ENCODE results near the gene SULF2. TPM values are rescaled to one million over a fixed set of nuclear protein-coding genes. Genes with fewer than 3 reads are reported as not detected.
"Not testable (repeated sequence)": the region's sequence is repeated elsewhere in the genome, so short reads cannot be mapped to it uniquely, and the experiment has no call there.

The SULF2 gene
- total and polyA plus RNA-seq, 3 donors from 2014 or later = 61.5 to 117 (median 95.6) TPM

DNA sequence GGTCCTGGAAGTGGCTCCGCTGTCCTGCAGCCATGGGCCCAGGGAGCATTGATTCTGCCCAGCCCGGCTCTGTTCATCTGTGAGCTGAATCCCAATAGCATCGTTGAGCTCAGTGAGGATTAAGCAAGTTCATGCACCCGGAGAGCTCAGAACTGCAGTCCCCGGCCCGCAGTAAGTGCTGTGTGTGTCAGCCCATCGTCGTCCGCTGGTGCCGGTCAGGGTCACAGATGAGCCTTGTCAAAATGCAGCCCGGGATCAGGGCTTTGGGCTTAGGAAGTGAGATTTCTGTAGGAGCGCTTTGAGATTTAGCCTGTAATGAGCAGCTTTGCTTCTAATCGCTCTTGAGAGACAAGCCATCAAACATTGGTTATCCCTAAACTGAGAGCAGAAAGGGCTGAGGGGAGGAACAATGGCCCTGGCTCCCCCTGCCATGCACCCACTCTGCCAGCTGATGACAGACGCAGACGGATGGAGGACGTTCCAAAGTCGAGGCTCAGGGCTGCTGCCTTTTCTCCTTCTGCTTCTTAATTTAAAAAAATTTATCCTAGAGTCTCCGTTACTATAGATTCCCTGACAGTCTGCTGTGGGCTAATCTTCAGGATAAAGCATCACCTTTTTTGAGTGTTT, 25.6 kb upstream of the SULF2 start:
- 79 to 87% methylated on average over 18 of the region's 18 CpGs for WGBS, 2 donors
- intact Hi-C loops (cut with DNase I; ENCODE audit: low total_unique reads) = no loop called here

DNA sequence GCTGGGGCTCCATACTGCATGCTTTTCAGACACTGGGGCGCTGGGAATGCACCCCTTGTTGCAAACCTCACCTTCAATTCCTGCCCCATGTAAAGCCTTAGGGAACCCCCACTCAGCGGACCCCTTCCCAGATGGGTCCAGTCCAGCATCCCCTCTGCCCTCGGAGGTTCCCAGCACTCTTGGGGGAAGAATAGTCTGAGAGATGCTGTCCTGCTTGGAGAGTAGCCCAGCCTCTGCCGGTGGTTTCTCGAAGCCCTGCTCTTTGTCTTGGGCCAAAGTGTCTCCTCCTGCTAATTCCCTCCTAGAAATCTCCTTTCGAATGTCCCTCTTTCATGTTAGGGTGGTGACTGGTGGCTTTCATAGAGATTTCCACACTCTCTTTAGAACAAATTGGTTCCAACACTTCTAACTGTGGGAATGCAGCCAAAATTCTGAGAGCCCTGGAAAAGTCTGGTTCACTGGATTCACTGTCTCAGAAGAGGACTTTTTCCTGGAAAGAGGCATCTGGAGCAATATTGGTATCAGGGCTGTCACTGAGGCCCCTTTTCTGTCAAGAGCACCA, 24.9 kb upstream of the SULF2 start:
- no peak for DNase-seq
- intact Hi-C loops (cut with DNase I; ENCODE audit: low total_unique reads) = no loop called here
- 65 to 72% methylated on average over 6 of the region's 6 CpGs for WGBS, 2 donors
- H3K27me3 ChIP-seq = no peaks in the 10 kb centered on the region
- no peak overlapping the region for H3K4me3 ChIP-seq
- TF ChIP-seq, protein P1, sequence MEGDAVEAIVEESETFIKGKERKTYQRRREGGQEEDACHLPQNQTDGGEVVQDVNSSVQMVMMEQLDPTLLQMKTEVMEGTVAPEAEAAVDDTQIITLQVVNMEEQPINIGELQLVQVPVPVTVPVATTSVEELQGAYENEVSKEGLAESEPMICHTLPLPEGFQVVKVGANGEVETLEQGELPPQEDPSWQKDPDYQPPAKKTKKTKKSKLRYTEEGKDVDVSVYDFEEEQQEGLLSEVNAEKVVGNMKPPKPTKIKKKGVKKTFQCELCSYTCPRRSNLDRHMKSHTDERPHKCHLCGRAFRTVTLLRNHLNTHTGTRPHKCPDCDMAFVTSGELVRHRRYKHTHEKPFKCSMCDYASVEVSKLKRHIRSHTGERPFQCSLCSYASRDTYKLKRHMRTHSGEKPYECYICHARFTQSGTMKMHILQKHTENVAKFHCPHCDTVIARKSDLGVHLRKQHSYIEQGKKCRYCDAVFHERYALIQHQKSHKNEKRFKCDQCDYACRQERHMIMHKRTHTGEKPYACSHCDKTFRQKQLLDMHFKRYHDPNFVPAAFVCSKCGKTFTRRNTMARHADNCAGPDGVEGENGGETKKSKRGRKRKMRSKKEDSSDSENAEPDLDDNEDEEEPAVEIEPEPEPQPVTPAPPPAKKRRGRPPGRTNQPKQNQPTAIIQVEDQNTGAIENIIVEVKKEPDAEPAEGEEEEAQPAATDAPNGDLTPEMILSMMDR (IDR thresholded peaks at IDR 0.05) = no peak
- TF ChIP-seq POLR2A (IDR thresholded peaks at IDR 0.05) = no peak
- no peaks in the 10 kb centered on the region for H3K4me1 ChIP-seq
- no peak overlapping the region for H3K27ac ChIP-seq
- H3K9me3 ChIP-seq = no peaks in the 10 kb centered on the region
- no peaks in the 10 kb centered on the region for H3K36me3 ChIP-seq (ENCODE audit: low read depth, missing control alignments)

More for the DNA sequence above, 25.6 kb upstream of the SULF2 start:
- no peak for TF ChIP-seq POLR2A (IDR thresholded peaks at IDR 0.05)
- TF ChIP-seq, protein P1 (IDR thresholded peaks at IDR 0.05) = no peak
- Histone ChIP-seq H3K27ac (no peak overlapping the region), H3K27me3 (no peaks in the 10 kb centered on the region), H3K36me3 (ENCODE audit: low read depth, missing control alignments) (no peaks in the 10 kb centered on the region), H3K9me3 (no peaks in the 10 kb centered on the region), H3K4me1 (no peaks in the 10 kb centered on the region), H3K4me3 (no peak overlapping the region)
- DNase-seq = no peak

DNA sequence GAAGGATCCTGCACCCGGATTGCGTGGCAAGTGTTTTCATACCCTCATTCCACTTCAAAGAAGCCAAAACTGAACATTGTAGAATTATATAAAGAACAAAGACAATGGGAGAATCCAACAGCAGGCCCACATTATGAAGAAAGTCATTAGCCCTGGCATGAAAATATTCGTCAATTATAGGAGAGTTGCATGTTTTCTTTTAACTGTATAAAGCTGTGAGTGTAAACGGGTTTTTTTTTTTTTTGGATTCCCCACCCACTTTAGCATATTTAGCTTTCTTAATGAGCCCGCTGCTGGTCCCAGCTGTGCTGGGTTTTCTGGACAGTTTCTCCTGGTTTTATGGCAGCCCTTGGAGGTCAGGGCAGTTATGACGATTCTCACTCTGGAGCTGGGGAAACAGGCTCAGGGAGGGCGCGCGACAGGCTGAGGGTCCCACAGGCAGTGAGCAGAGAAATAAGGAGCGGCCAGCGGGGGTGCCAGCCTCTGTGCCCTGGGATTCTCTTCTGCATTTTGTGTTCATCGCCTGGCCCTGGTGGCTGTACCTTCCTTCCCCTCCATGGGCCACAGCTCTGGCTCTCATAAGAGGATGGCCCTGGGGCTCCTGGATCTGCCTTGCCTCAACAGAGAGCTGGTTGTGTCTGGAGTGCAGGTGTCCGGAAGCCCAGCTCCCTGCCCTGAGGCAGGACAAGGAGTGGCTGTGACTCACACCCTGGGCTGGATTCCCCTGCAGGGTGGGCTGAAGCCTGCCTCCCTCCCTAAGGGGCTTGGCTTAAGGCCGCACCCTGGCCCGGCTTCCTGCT, 24.1 kb upstream of the SULF2 start:
- H3K4me3 ChIP-seq = no peak overlapping the region
- no peak for DNase-seq
- no peaks in the 10 kb centered on the region for H3K36me3 ChIP-seq (ENCODE audit: low read depth, missing control alignments)
- TF ChIP-seq POLR2A (IDR thresholded peaks at IDR 0.05) = no peak
- TF ChIP-seq, protein P1 (IDR thresholded peaks at IDR 0.05) = no peak
- H3K27me3 ChIP-seq = no peaks in the 10 kb centered on the region
- no peaks in the 10 kb centered on the region for H3K4me1 ChIP-seq
- H3K9me3 ChIP-seq = no peaks in the 10 kb centered on the region
- intact Hi-C loops (cut with DNase I; ENCODE audit: low total_unique reads) = no loop called here
- H3K27ac ChIP-seq = no peak overlapping the region
- 81 to 82% methylated on average over 14 to 15 of the region's 15 CpGs for WGBS, 2 donors

DNA sequence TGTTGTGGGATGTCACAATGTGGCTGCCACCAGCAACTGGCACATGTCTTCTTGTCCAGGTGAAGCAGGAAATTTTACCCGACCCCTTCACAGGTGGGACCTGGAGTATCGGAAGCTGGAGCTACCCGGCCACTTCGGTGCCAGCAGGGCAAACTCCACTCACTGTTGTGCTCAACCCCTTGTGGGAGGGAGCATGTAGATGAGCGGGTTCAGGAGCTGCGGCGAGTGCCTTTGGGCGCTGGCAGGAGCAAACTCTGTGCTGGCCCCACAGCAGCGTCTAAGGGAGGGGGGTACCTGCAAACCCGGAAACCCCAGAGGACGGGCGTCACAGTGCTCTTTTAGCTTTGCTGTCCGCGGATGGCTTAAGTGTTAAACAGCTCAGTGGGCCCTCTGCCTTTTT, 20.7 kb upstream of the SULF2 start:
- DNase-seq = no peak
- WGBS, 2 donors = 73 to 87% methylated on average over 14 of the region's 14 CpGs
- no peak for TF ChIP-seq POLR2A (IDR thresholded peaks at IDR 0.05)
- TF ChIP-seq, protein P1 (IDR thresholded peaks at IDR 0.05) = no peak
- intact Hi-C loops (cut with DNase I; ENCODE audit: low total_unique reads) = no loop called here
- H3K4me1 ChIP-seq = no peaks in the 10 kb centered on the region
- H3K4me3 ChIP-seq = no peak overlapping the region
- no peaks in the 10 kb centered on the region for H3K36me3 ChIP-seq (ENCODE audit: low read depth, missing control alignments)
- H3K9me3 ChIP-seq = no peaks in the 10 kb centered on the region
- no peak overlapping the region for H3K27ac ChIP-seq
- H3K27me3 ChIP-seq = no peaks in the 10 kb centered on the region

DNA sequence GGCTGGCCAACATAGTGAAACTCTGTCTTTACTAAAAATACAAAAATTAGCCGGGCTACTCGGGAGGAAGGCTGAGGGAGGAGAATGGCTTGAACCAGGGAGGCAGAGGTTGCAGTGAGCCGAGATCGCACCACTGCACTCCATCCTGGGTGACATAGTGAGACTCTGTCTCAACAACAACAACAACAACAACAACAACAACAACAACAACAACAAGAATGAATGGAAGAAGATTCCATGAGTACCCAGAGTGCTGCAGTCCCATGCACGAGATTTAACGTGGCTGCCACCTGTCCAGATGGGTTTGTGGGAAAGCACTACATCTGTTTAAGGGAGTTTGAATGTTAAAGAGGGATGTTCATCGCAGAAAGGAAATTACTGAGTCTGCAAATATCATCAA, 19.7 kb upstream of the SULF2 start:
- H3K9me3 ChIP-seq; H3K27me3 ChIP-seq; H3K36me3 ChIP-seq (ENCODE audit: low read depth, missing control alignments); intact Hi-C loops (cut with DNase I; ENCODE audit: low total_unique reads); H3K4me1 ChIP-seq; H3K4me3 ChIP-seq; H3K27ac ChIP-seq; DNase-seq: not testable (repeated sequence)
- whole genome bisulfite sequencing, 2 donors = 92 to 94% methylated on average over 7 of the region's 7 CpGs

DNA sequence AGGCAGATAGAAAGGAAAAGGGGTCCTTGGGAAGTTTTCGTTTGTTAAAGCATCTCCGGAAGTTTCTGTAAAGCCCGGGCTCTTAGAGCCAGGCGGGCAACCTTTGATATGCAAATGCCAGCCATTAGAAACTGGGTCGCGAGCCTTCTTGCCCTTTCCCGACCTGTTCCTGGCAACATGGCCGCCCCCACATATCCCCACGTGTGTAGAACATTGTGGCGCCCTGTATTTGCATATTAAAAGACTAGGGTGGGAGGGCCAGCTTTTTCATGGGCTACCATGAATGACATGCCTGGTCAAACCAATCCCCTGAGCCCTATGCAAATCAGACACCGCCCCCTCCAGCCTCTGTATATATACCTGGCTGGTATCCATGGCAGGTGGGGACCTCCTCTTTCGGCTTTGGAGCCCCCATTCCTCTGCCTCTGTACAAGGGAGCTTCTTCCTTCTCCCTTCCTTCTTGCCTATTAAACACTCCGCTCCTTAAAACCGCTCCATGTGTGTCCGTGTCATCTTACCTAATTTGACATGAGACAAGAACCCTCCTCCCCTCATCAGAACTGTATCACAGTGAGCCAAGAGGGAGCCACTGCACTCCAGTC, 19.0 kb upstream of the SULF2 start:
- H3K4me3 ChIP-seq; intact Hi-C loops (cut with DNase I; ENCODE audit: low total_unique reads); H3K9me3 ChIP-seq; H3K27ac ChIP-seq; DNase-seq; H3K36me3 ChIP-seq (ENCODE audit: low read depth, missing control alignments); H3K4me1 ChIP-seq; H3K27me3 ChIP-seq: not testable (repeated sequence)
- WGBS, 2 donors = 71 to 72% methylated on average over 15 of the region's 15 CpGs

Data from testis (tissue), 3 donors.